ENCODE results near the gene LRRC3. TPM values are rescaled to one million over a fixed set of nuclear protein-coding genes. Genes with fewer than 3 reads are reported as not detected.

LRRC3 gene
- total RNA-seq, 2 experiments from 2014 or later = 1.8 to 1.9 TPM

DNA sequence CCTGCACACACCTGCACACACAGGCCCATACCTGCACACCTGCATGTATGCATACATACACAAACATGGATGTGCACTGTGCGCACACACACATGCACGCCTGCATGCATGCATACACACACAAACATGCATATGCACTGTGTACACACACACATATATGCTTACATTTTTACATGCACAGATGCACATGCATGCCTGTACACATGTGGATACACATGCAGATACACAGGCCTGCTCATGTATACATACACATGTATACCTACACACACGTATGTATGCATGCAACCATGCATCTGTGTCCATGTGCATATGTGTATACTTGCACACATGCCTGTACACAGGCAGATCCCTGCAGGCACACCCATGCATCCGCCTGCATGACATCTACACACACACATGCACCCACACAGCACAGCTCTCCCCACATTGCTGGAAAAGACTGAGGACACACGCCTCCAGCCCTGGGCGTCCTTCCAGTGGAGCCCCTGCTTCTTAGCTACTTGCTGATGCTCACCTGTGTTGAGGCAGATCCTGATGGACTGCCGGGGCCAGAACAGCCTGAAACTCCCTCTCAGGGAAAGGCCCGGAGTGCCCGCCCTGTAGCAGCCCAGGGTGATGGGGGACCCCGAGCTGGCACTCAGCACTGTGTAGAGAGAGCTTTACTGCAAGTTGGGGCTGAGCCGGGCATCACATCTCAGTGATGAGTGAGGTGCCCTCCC, 56.1 kb downstream of the LRRC3 start:
- Mint-ChIP-seq H3K9me3 (no peaks in the 10 kb centered on the region), H3K27me3 (no peaks in the 10 kb centered on the region), H3K27ac (no peak overlapping the region), H3K4me1 (no peaks in the 10 kb centered on the region), H3K4me3 (no peak overlapping the region), H3K36me3 (no peaks in the 10 kb centered on the region)
- DNase-seq = no peak

Other genes starting within 250 kb of the LRRC3 start
- 1 to 10 TPM in 1 of 2 experiments, under 1 TPM in 1; 0.92 to 1.2 TPM for gene ICOSLG, start 214.6 kb upstream of the LRRC3 start, total RNA-seq
- gene DNMT3L, start 193.6 kb upstream of the LRRC3 start, total RNA-seq = not detected
- not detected for gene AIRE, start 169.6 kb upstream of the LRRC3 start, total RNA-seq
- gene PFKL, start 155.5 kb upstream of the LRRC3 start, total RNA-seq = 100 to 1,000 TPM; 150 to 154 TPM
- gene CFAP410, start 116.1 kb upstream of the LRRC3 start, total RNA-seq = 10 to 100 TPM; 14.0 to 14.8 TPM
- 1 to 10 TPM; 2.9 to 3.7 TPM for gene TRPM2, start 101.9 kb upstream of the LRRC3 start, total RNA-seq
- gene KRTAP10-1, start 84.7 kb downstream of the LRRC3 start, total RNA-seq = not detected
- not detected for gene KRTAP10-2, start 96.0 kb downstream of the LRRC3 start, total RNA-seq
- gene KRTAP10-3, start 103.3 kb downstream of the LRRC3 start, total RNA-seq = not detected
- gene KRTAP10-4, start 118.2 kb downstream of the LRRC3 start, total RNA-seq = not detected
- gene KRTAP10-5, start 125.1 kb downstream of the LRRC3 start, total RNA-seq = not detected
- gene KRTAP10-6, start 137.0 kb downstream of the LRRC3 start, total RNA-seq = not detected
- gene KRTAP10-7, start 145.1 kb downstream of the LRRC3 start, total RNA-seq = not detected
- gene KRTAP10-8, start 156.6 kb downstream of the LRRC3 start, total RNA-seq = not detected
- not detected for gene KRTAP10-9, start 171.6 kb downstream of the LRRC3 start, total RNA-seq
- gene KRTAP10-10, start 181.8 kb downstream of the LRRC3 start, total RNA-seq = not detected
- gene KRTAP10-11, start 190.9 kb downstream of the LRRC3 start, total RNA-seq = not detected
- gene KRTAP12-4, start 199.1 kb downstream of the LRRC3 start, total RNA-seq = not detected
- not detected for gene KRTAP12-3, start 202.4 kb downstream of the LRRC3 start, total RNA-seq
- gene KRTAP12-2, start 211.4 kb downstream of the LRRC3 start, total RNA-seq = not detected
- gene KRTAP12-1, start 226.7 kb downstream of the LRRC3 start, total RNA-seq = not detected
- gene KRTAP10-12, start 241.7 kb downstream of the LRRC3 start, total RNA-seq = not detected

Measured in activated naive CD8-positive, alpha-beta T cell treated with anti-CD3 and anti-CD28 coated beads for 36 hours (primary cell).